K562 (cell line): ENCODE data around the gene TTC38. TPM values are rescaled to one million over a fixed set of nuclear protein-coding genes. Genes with fewer than 3 reads are reported as not detected.
A peak's percentile ranks its signal among the peaks of the same experiment; 100 is the strongest.

Source experiments
- ARID3B ChIP-seq: fragments of 250-450 bp; sonication (Bioruptor Pico); IDR thresholded peaks from 2 replicates; pipeline ENCODE4 v1.4.0; 2020; ENCODE audit warnings: borderline replicate concordance
- CTBP1 ChIP-seq: fragments of 450-650 bp; IDR thresholded peaks from 2 replicates; pipeline ENCODE4 v1.6.1; 2016; ENCODE audit warnings: borderline replicate concordance
- E2F6 ChIP-seq, 2 experiments: IDR thresholded peaks; 2 replicates each; pipeline ENCODE4 v1.6.1; 2011; ENCODE audit warnings: borderline replicate concordance in 1 of 2, control low read depth in 1 of 2, low read depth in 1 of 2, low read length in 1 of 2, mild to moderate bottlenecking in 1 of 2, mixed read lengths in 1 of 2, moderate library complexity in 1 of 2; ENCODE audit not compliant: insufficient read depth in 1 of 2, insufficient read length in 1 of 2, poor library complexity in 1 of 2, severe bottlenecking in 1 of 2; ENCODE audit errors: extremely low read depth in 1 of 2
- ESRRA ChIP-seq: fragments of 450-650 bp; IDR thresholded peaks from 2 replicates; pipeline ENCODE4 v1.6.1; 2014; ENCODE audit warnings: low read depth, mild to moderate bottlenecking, moderate library complexity, borderline replicate concordance
- L3MBTL2 ChIP-seq: fragments of 450-650 bp; IDR thresholded peaks from 2 replicates; pipeline ENCODE4 v1.6.1; 2016; ENCODE audit warnings: mild to moderate bottlenecking, moderate library complexity
- MCM3 ChIP-seq: fragments of 450-650 bp; IDR thresholded peaks from 2 replicates; pipeline ENCODE4 v1.6.1; 2016
- NFIC ChIP-seq: fragments of 450-650 bp; IDR thresholded peaks from 2 replicates; pipeline ENCODE4 v1.6.1; 2017; ENCODE audit warnings: mild to moderate bottlenecking, inconsistent platforms
- NONO ChIP-seq, 2 experiments: fragments of 200-400 bp in 1 of 2; fragments of 450-650 bp in 1 of 2; formaldehyde crosslinking in 1 of 2; IDR thresholded peaks; 2 replicates each; pipeline ENCODE4 v1.6.1; 2017; ENCODE audit warnings: low read depth in 2 of 2, mild to moderate bottlenecking in 2 of 2, moderate library complexity in 2 of 2, low read length in 1 of 2
- NRF1 ChIP-seq, 2 experiments: fragments of 450-650 bp; IDR thresholded peaks in 1 of 2; conservative IDR thresholded peaks in 1 of 2; 2 replicates each; pipeline ENCODE4 v1.6.1; 2014; ENCODE audit warnings: mild to moderate bottlenecking in 2 of 2
- PML ChIP-seq: IDR thresholded peaks from 2 replicates; pipeline ENCODE4 v1.6.1; 2012; ENCODE audit warnings: low read length, inconsistent platforms
- POLR2A ChIP-seq: fragments of 450-650 bp; conservative IDR thresholded peaks from 2 replicates; pipeline ENCODE4 v1.6.1; 2016
- POLR2B ChIP-seq: fragments of 450-650 bp; IDR thresholded peaks from 2 replicates; pipeline ENCODE4 v1.6.1; 2018; ENCODE audit warnings: low read depth; ENCODE audit not compliant: partially characterized antibody
- RAD21 ChIP-seq, 2 experiments: fragments of 250-450 bp in 1 of 2; fragments of 450-650 bp in 1 of 2; sonication (Bioruptor Pico) in 1 of 2; formaldehyde crosslinking in 1 of 2; IDR thresholded peaks in 1 of 2; conservative IDR thresholded peaks in 1 of 2; 2 replicates each; pipeline versions ENCODE4 v1.4.0 to v1.8.0; 2020 to 2022; ENCODE audit warnings: mild to moderate bottlenecking in 2 of 2, moderate library complexity in 1 of 2
- RCOR1 ChIP-seq, 2 experiments: IDR thresholded peaks; 2 replicates each; pipeline ENCODE4 v1.6.1; 2012; ENCODE audit warnings: low read depth in 2 of 2, low read length in 2 of 2, borderline replicate concordance in 1 of 2, improper control_type of control experiment in 1 of 2
- SAP30 ChIP-seq: fragments of 200-600 bp; sonication (generic); IDR thresholded peaks from 2 replicates; pipeline ENCODE4 v1.6.1; 2012; ENCODE audit warnings: borderline replicate concordance, low read depth, mild to moderate bottlenecking, moderate library complexity, low read length, control low read depth, inconsistent platforms; ENCODE audit not compliant: insufficient read depth, poor library complexity, severe bottlenecking
- SOX6 ChIP-seq: fragments of 450-650 bp; IDR thresholded peaks from 2 replicates; pipeline ENCODE4 v1.6.1; 2014; ENCODE audit warnings: mild to moderate bottlenecking
- TAF1 ChIP-seq: IDR thresholded peaks from 2 replicates; pipeline ENCODE4 v1.6.1; 2011; ENCODE audit warnings: mild to moderate bottlenecking, low read length, moderate library complexity; ENCODE audit not compliant: insufficient read depth, control insufficient read depth, severe bottlenecking; ENCODE audit errors: extremely low read depth
- TAF9B ChIP-seq: fragments of 450-650 bp; IDR thresholded peaks from 2 replicates; pipeline ENCODE4 v1.6.1; 2018; ENCODE audit warnings: mild to moderate bottlenecking; ENCODE audit not compliant: partially characterized antibody
- UBTF ChIP-seq, 2 experiments: IDR thresholded peaks; 2 replicates each; pipeline ENCODE4 v1.6.1; 2012; ENCODE audit warnings: improper control_type of control experiment in 2 of 2, low read depth in 2 of 2, low read length in 2 of 2, borderline replicate concordance in 1 of 2
- ZNF253 ChIP-seq: fragments of 250-450 bp; sonication (Bioruptor Pico); conservative IDR thresholded peaks from 2 replicates; pipeline ENCODE4 v1.6.1; 2021; ENCODE audit warnings: mild to moderate bottlenecking
- polyA plus RNA-seq, 8 experiments: library from polyadenylated mRNA; depleted of rRNA in 4 of 8; stranded (reverse) in 5 of 8; unstranded in 3 of 8; fragments of >200 nt; fragmentation: Nextera tagmentation in 2 of 8; fragmentation: Illumina TruSeq in 1 of 8; extraction: Ambion mirVana in 2 of 8; extraction: Trizol in 1 of 8; gene quantifications; 2 replicates each; pipeline versions ENCODE4 v1.2.1 to v1.2.3, GENCODE V29; 2011 to 2014; ENCODE audit warnings: inconsistent platforms in 1 of 8, missing spikeins in 1 of 8
- total RNA-seq, 7 experiments: library from RNA; depleted of rRNA in 6 of 7; stranded (reverse); fragments of >200 nt in 6 of 7; fragmentation: Illumina TruSeq in 2 of 7; extraction: Trizol in 2 of 7; gene quantifications; 2 replicates each; pipeline versions ENCODE4 v1.2.1 to v1.2.3, GENCODE V29; 2011 to 2021; ENCODE audit warnings: low replicate concordance in 1 of 7

Gene TTC38
- total and polyA plus RNA-seq, 9 of the 15 experiments (the other 6 are each of a cell fraction or from before 2014, with no cell fraction given) = 0.84 to 28.4 (median 18.1) TPM

DNA sequence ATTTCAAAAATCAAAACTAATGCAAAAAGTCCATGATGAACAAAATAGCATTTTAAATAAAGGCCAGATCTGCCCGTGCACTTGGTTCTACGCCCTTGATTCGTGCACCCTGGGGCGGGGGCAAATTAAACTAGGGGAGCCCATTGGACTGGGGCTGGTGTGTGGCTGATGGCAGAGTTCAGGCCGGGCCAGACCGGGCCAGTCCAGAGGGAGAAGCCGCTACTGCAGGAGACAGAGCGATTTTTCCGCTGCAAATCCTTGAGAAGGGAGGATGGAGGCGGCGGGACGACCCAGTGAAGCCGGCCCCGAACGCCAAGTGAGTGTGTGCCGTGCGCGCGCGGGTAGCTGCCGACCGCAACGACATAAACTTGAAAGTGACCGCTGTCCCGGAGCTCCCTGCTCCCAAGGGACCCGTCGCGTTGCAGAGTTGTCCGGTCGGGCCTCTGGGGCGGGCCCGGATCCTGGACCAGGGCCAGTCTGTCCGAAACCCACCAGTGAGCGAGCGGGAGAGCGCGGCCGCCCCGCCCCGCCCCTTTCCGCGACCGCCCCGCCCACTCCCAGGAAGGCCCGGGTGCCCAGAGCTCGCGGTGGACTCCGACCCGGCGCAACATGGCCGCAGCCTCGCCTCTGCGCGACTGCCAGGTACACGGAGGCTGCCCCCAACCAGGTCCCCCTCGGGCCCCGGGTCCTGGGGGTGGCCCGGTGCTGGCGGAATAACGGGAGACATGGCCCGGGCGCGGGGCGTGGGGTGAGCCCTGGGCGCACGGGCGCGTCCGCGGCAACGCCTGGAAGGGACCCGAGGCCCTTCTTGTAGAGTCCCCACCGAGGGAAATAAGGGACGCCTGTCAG is at the start of gene TTC38 (continued):
- TF ChIP-seq UBTF (IDR thresholded peaks at IDR 0.05; ENCODE audit: borderline replicate concordance in 1 of 2, low read depth in 2 of 2, low read length in 2 of 2) (0 out of 4 replicates have a peak, but pooled peaks of 1 of the 2 experiments have one; percentile 16), NONO (IDR thresholded peaks at IDR 0.05; ENCODE audit: low read depth in 2 of 2, low read length in 1 of 2) (peak; percentile 19 to 31; a peak in 2 of 4 replicates), SAP30 (peak; percentile 35), CTBP1 (0 out of 2 replicates have a peak, but pooled peaks have one; percentile 45), NFIC (peak; percentile 86), TAF9B (peak; percentile 46), RAD21 (CRISPR knock-in tag; conservative IDR thresholded peaks at IDR 0.05 in 1 of 2, IDR thresholded peaks at IDR 0.05 in 1 of 2) (no peak), TAF1 (peak; percentile 62), POLR2A (peak; percentile 75), POLR2B (peak; percentile 68), RCOR1 (IDR thresholded peaks at IDR 0.05; ENCODE audit: borderline replicate concordance in 1 of 2, low read depth in 2 of 2, low read length in 2 of 2) (no peak), SOX6 (0 out of 2 replicates have a peak, but pooled peaks have one; percentile 18), L3MBTL2 (peak; percentile 19; the same call in 1 of the 2 replicates), ESRRA (peak; percentile 67; the same call in 1 of the 2 replicates), ARID3B (CRISPR knock-in tag) (no peak), E2F6 (IDR thresholded peaks at IDR 0.05; ENCODE audit: borderline replicate concordance in 1 of 2, extremely low read depth in 1 of 2, insufficient read depth in 1 of 2, insufficient read length in 1 of 2, low read depth in 1 of 2, low read length in 1 of 2, poor library complexity in 1 of 2, severe bottlenecking in 1 of 2) (peak in 1 of 2 experiments; percentile 7), MCM3 (no peak), PML (0 out of 2 replicates have a peak, but pooled peaks have one; percentile 52), ZNF253 (CRISPR knock-in tag) (no peak), NRF1 (conservative IDR thresholded peaks at IDR 0.05 in 1 of 2, IDR thresholded peaks at IDR 0.05 in 1 of 2) (peak in 1 of 2 experiments; percentile 65; a peak in 3 of 4 replicates)
